MM.1S (cell line): ENCODE data around the gene E2F6.

ENCODE experiments used
- EZH2 ChIP-seq: fragments of 300-600 bp; sonication (generic); optimal IDR thresholded peaks from 2 replicates; pipeline ENCODE3; 2017; ENCODE audit warnings: low read depth, mild to moderate bottlenecking, antibody characterized with exemption, low read length, mixed read lengths
- EZH2phosphoT487 ChIP-seq: fragments of 300-600 bp; sonication (generic); IDR thresholded peaks from 2 replicates; pipeline ENCODE4 v1.6.1; 2018; ENCODE audit warnings: antibody characterized with exemption, low read length

- TF ChIP-seq EZH2phosphoT487 (no peak), EZH2 (no peak)
Measured at GRCh38 chr2:11465485-11466306, at the start of gene E2F6.
